Psoas muscle (tissue), 8 donors: ENCODE results near the gene POFUT2. TPM values are rescaled to one million over a fixed set of nuclear protein-coding genes. Genes with fewer than 3 reads are reported as not detected.
A peak's percentile ranks its signal among the peaks of the same experiment; 100 is the strongest.

ENCODE experiments used
- ATAC-seq, 4 donors: fragments of 200-7000 bp; cut with Tn5 transposase; one replicate each; pipeline ENCODE4 v1.9.1; 2020; ENCODE audit warnings: moderate library complexity in 3 of 4, mild to moderate bottlenecking in 2 of 4
- DNase-seq, 2 donors: peaks; one replicate each; pipeline ENCODE4 v3.0.0-alpha.2; 2020
- H3K27ac ChIP-seq: fragments of 200-600 bp; one replicate; pipeline ENCODE4 v1.8.0; 2022
- H3K27me3 ChIP-seq, 3 donors: fragments of 200-600 bp in 1 of 3; one replicate each; pipeline versions ENCODE4 v1.6.1 to v1.8.0; 2013 to 2022; ENCODE audit warnings: low read length in 2 of 3, mild to moderate bottlenecking in 2 of 3, moderate library complexity in 1 of 3; ENCODE audit not compliant: insufficient read depth in 3 of 3
- H3K36me3 ChIP-seq, 2 donors: fragments of 200-600 bp in 1 of 2; one replicate each; pipeline versions ENCODE4 v1.6.1 to v1.8.0; 2013 to 2022; ENCODE audit warnings: low read depth in 1 of 2, mild to moderate bottlenecking in 1 of 2, moderate library complexity in 1 of 2; ENCODE audit not compliant: insufficient read depth in 1 of 2
- H3K4me1 ChIP-seq: fragments of 200-600 bp; one replicate; pipeline ENCODE4 v1.8.0; 2022
- H3K4me3 ChIP-seq: fragments of 200-600 bp; one replicate; pipeline ENCODE4 v1.8.0; 2022; ENCODE audit warnings: mild to moderate bottlenecking
- H3K9me3 ChIP-seq: fragments of 200-600 bp; one replicate; pipeline ENCODE4 v1.8.0; 2022
- CTCF ChIP-seq: fragments of 200-600 bp; IDR thresholded peaks from one replicate; pipeline ENCODE4 v1.8.0; 2022; ENCODE audit warnings: antibody characterized with exemption
- WGBS, 3 donors: extraction: QIAGEN DNeasy Blood & Tissue Kit; methylation state at CpG; one replicate each; pipeline versions ENCODE4 v1.1.6 to v1.1.7; 2013; 5-methylcytosine and 5-hydroxymethylcytosine counted together
- intact Hi-C, 2 donors: fragments of 100-400 bp; cut with DNase I; formaldehyde crosslinking; loops; one replicate each; pipeline versions ENCODE4 v1.11.0 to v1.14.2; 2022
- polyA plus RNA-seq, 3 donors: library from polyadenylated mRNA; stranded (reverse); fragments of 200-250 nt; gene quantifications; one replicate each; pipeline ENCODE4 v1.2.3, GENCODE V29; 2013
- total RNA-seq, 4 donors: library from RNA; stranded (reverse); fragmentation: NEBNext Ultra II Directional in 2 of 4; extraction: Animal tissue kit (Norgen Biotek cat#: 25700) in 2 of 4; gene quantifications; one replicate each; pipeline versions ENCODE4 v1.2.1 to v1.2.4, GENCODE V29; 2021 to 2023
- donor health status: healthy with polysubstance abuse.
- donor health status: DM: no; HTN: no; CAD: no; lungs with moderate emphysema.
- donor health status: Bipolar disorder and iron deficiency.
- donor health status: healthy.
- donor health status: DM: yes; HTN: yes; CAD: no.
- donor health status: DM: no; HTN: no; CAD: no.
- donor health status: DM: no; HTN: no; CAD: no.
- donor health status: DM: yes; HTN: yes; CAD: no.

Gene POFUT2
- total and polyA plus RNA-seq, 7 donors: 5.6 to 13.9 (median 10.8) TPM

- H3K9me3 ChIP-seq: no peaks in the 10 kb centered on the region
- DNase-seq (peak in 1 of 2 donors; percentile 39), ATAC-seq (no peak)
- H3K4me1 ChIP-seq: no peaks in the 10 kb centered on the region
- 90 to 93% (median 90%) methylated on average over 16 of the region's 16 CpGs for WGBS, 3 donors
- TF ChIP-seq CTCF: no peak
- H3K27me3 ChIP-seq: peaks cover 0 to 36% (median 5%) of the 10 kb centered on the region in 3 donors
- H3K4me3 ChIP-seq: no peak overlapping the region
- no peak overlapping the region for H3K27ac ChIP-seq
- intact Hi-C loops: no loop called here
- no peaks in the 10 kb centered on the region for H3K36me3 ChIP-seq
These were observed 45.4 kb upstream of the POFUT2 start for GRCh38 chr21:45332981-45333582.

GRCh38 chr21:45332415-45332814 is 44.7 kb upstream of the POFUT2 start:
- peaks cover 0 to 37% (median 5%) of the 10 kb centered on the region in 3 donors for H3K27me3 ChIP-seq
- H3K27ac ChIP-seq: no peak overlapping the region
- no peak for TF ChIP-seq CTCF
- no peak for ATAC-seq
- DNase-seq: no peak
- intact Hi-C loops: no loop called here
- H3K36me3 ChIP-seq: no peaks in the 10 kb centered on the region
- H3K4me3 ChIP-seq: no peak overlapping the region
- H3K9me3 ChIP-seq: no peaks in the 10 kb centered on the region
- H3K4me1 ChIP-seq: no peaks in the 10 kb centered on the region
- WGBS, 3 donors: 85 to 88% (median 86%) methylated on average over 4 of the region's 4 CpGs

- TF ChIP-seq CTCF: no peak
- intact Hi-C loops: no loop called here
- no peak overlapping the region for H3K27ac ChIP-seq
- WGBS, 3 donors: 76 to 81% (median 80%) methylated on average over 16 to 17 of the region's 17 CpGs
- no peaks in the 10 kb centered on the region for H3K9me3 ChIP-seq
- no peaks in the 10 kb centered on the region for H3K4me1 ChIP-seq
- H3K27me3 ChIP-seq: peaks cover 0 to 37% (median 5%) of the 10 kb centered on the region in 3 donors
- DNase-seq: peak in 1 of 2 donors; percentile 32
- no peak for ATAC-seq
- no peaks in the 10 kb centered on the region for H3K36me3 ChIP-seq
- no peak overlapping the region for H3K4me3 ChIP-seq
These were observed 43.9 kb upstream of the POFUT2 start for GRCh38 chr21:45331531-45332147.

- intact Hi-C loops: no loop called here
- H3K27me3 ChIP-seq: peaks cover 0 to 31% (median 3%) of the 10 kb centered on the region in 3 donors
- no peaks in the 10 kb centered on the region for H3K4me1 ChIP-seq
- no peak for TF ChIP-seq CTCF
- no peak overlapping the region for H3K27ac ChIP-seq
- no peak for ATAC-seq
- no peaks in the 10 kb centered on the region for H3K36me3 ChIP-seq
- H3K9me3 ChIP-seq: no peaks in the 10 kb centered on the region
- 95 to 96% (median 95%) methylated on average over 17 to 18 of the region's 18 CpGs for WGBS, 3 donors
- H3K4me3 ChIP-seq: no peak overlapping the region
- DNase-seq: peak in 1 of 2 donors; percentile 40
These were observed 43.2 kb upstream of the POFUT2 start for GRCh38 chr21:45330851-45331261.
